GM12864 (cell line): ENCODE data around the gene FIP1L1.
"Not testable (repeated sequence)": the region's sequence is repeated elsewhere in the genome, so short reads cannot be mapped to it uniquely, and the experiment has no call there.

Source experiments
- DNase-seq: peaks from one replicate; pipeline ENCODE4 v3.0.0-alpha.2; 2011; ENCODE audit warnings: low read depth
- H3K4me3 ChIP-seq: 2 replicates; pipeline ENCODE4 v1.5.1; 2011; ENCODE audit warnings: mild to moderate bottlenecking, low read depth, low read length, control low read depth
- CTCF ChIP-seq: IDR thresholded peaks from 2 replicates; pipeline ENCODE4 v1.5.1; 2011; ENCODE audit warnings: low read depth, mild to moderate bottlenecking, moderate library complexity, low read length, control low read depth, inconsistent platforms; ENCODE audit errors: missing control alignments

The FIP1L1 gene

DNA sequence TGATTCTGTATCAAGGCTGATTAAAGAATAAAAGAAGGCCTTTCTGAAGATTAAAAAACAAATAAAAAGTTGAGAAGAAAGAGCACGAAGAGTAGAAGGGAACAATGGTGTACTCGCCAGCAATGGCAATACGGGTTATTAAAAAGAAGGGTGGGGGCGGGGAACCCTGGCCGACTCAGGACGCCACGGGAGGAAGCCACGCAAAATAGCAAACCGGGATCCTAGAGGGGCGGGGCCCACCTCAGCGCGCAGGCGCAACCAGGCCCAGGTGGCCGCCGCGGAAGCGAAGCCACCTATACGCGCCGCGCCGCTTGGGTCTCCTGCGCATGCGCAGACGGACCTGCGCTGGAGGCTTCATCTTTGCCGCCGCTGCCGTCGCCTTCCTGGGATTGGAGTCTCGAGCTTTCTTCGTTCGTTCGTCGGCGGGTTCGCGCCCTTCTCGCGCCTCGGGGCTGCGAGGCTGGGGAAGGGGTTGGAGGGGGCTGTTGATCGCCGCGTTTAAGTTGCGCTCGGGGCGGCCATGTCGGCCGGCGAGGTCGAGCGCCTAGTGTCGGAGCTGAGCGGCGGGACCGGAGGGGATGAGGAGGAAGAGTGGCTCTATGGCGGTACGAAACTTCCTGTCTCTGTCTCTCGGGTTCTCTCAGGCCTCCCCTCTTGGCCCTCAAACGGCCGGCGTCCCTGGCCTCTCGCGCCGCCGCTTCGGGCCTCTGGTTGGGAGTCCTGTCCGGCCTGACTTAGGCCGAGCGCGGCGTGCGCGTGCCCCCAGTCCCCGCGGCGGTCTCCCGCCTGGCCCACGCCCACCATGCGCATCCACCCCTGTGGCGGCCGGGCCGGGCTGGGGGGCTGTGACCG is at the start of gene FIP1L1:
TSS of gene FIP1L1 (plus strand) at position 323 of the 852 bp plus-strand sequence. CDS start at position 521, 198 bp downstream.
- H3K4me3 ChIP-seq, result peak within 1 kb of the TSS; percentile 68
- TF ChIP-seq CTCF, result no peak
- peak; percentile 79 for DNase-seq

- H3K4me3 ChIP-seq, DNase-seq: not testable (repeated sequence)
These were observed 42.5 kb upstream of the FIP1L1 start for GRCh38 chr4:53334916-53335315.

DNA sequence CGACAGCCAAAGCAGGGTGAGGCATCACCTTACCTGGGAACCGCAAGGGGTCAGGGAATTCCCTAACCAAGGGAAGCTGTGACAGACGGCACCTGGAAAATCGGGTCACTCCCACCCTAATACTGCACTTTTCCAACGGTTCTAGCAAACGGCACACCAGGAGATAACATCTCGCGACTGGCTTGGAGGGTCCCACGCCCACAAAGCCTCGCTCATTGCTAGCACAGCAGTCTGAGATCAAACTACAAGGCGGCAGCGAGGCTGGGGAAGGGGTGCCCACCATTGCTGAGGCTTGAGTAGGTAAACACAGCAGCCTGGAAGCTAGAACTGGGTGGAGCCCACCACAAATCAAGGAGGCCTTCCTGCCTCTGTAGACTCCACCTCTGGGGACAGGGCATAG is 37.3 kb upstream of the FIP1L1 start:
- DNase-seq, H3K4me3 ChIP-seq: not testable (repeated sequence)

GRCh38 chr4:53346392-53346791 is 31.0 kb upstream of the FIP1L1 start:
- H3K4me3 ChIP-seq, DNase-seq: not testable (repeated sequence)

GRCh38 chr4:53346920-53347852 is 30.3 kb upstream of the FIP1L1 start:
- no peak for TF ChIP-seq CTCF
- DNase-seq, result no peak
- no peak overlapping the region for H3K4me3 ChIP-seq

DNA sequence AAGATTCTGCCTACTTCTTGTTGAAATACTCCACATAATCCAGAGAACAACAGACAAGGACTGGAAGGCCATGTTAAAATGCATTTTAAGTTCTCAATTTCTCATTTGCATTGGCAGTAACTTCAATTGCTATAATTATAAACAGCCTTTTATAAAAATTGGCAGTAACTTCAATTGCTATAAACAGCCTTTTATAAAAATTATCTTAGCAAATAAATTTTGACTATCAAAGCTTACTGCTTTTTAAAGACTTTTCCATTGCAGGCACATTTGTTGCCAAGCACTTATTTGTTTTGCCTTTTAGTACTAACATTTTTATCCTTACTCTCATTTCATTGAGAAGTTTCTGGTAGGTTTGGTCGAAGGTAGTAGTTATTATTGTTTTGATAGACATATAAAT is 29.4 kb upstream of the FIP1L1 start:
- TF ChIP-seq CTCF, result no peak
- no peak overlapping the region for H3K4me3 ChIP-seq
- DNase-seq, result no peak

DNA sequence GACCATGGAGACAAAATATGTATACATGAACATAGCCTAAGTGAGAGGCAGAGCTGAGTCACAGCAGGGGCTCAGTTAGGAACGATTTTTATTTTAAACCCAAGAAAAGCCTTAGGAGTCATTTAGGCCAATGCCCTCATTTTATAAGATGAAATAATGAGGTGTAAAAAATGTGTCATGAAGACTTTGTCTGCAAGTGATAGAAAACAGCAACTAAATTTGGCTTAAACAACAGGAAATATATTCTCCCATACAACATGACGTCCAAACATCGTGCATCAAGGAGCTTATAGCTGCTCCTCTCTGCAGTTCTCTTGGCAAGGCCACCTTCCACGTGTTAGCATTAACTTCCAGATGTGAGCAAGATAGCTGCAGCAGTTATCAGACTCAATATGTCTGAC is 28.4 kb upstream of the FIP1L1 start:
- DNase-seq, result no peak
- TF ChIP-seq CTCF, result no peak
- H3K4me3 ChIP-seq, result no peak overlapping the region

DNA sequence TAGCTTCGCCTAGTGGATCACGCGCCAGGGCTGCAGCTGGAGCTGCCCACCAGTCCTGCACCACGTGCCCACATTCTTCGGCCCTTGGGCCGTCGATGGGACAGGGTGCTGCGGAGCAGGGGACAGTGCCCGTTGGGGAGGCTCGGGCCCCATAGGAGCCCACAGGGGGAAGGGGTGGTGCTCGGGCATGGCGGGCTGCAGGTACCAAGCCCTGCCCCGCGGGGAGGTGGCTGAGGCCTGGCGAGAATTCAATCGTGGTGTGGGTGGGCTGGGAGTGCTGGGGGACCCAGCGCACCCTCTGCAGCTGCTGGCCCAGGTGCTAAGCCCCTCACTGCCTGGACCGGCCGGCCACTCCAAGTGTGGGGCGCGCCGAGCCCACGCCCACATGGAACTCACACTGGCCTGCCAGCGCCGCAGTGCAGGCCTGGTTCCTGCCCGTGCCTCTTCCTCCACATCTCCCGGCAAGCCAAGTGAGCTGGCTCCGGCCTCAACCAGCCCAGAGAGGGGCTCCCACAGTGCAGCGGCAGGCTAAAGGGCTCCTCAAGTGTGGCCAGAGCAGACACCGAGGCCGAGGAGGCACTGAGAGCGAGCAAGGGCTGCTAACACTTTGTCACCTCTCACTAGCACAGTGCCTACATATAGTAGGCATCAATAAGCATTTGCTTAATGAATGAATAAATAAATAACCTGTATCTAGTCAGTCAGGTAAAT is 23.3 kb upstream of the FIP1L1 start:
- no peak overlapping the region for H3K4me3 ChIP-seq
- DNase-seq, result no peak
- TF ChIP-seq CTCF, result no peak
